Thyroid gland (tissue), 4 donors: ENCODE measurements around the gene SLC11A1. TPM values are rescaled to one million over a fixed set of nuclear protein-coding genes. Genes with fewer than 3 reads are reported as not detected.

Source experiments
- DNase-seq, 2 donors: peaks; one replicate each; pipeline ENCODE4 v3.0.0-alpha.2; 2019
- H3K27ac ChIP-seq, 3 donors: fragments of 200-600 bp; sonication (generic); 1 replicate in 2 of 3; 2 replicates in 1 of 3; pipeline ENCODE4 v1.5.1; 2016 to 2019; ENCODE audit warnings: mild to moderate bottlenecking in 1 of 3, moderate library complexity in 1 of 3
- H3K27me3 ChIP-seq: fragments of 200-600 bp; sonication (generic); one replicate; pipeline ENCODE4 v1.5.1; 2019
- H3K36me3 ChIP-seq, 2 donors: fragments of 200-600 bp; sonication (generic); one replicate each; pipeline ENCODE4 v1.5.1; 2016 to 2019
- H3K4me1 ChIP-seq, 2 donors: fragments of 200-600 bp; sonication (generic); one replicate each; pipeline ENCODE4 v1.5.1; 2017 to 2019
- H3K4me3 ChIP-seq, 3 donors: fragments of 200-600 bp; sonication (generic); replicated peaks in 1 of 3; 1 replicate in 2 of 3; 2 replicates in 1 of 3; pipeline ENCODE4 v1.5.1; 2016; ENCODE audit warnings: mild to moderate bottlenecking in 1 of 3
- H3K9me3 ChIP-seq: fragments of 200-600 bp; sonication (generic); one replicate; pipeline ENCODE4 v1.5.1; 2017
- POLR2A ChIP-seq, 2 donors: fragments of 450-650 bp; IDR thresholded peaks; one replicate each; pipeline ENCODE4 v1.6.1; 2017; ENCODE audit warnings: antibody characterized with exemption in 2 of 2, mild to moderate bottlenecking in 2 of 2, moderate library complexity in 1 of 2
- WGBS, 2 donors: methylation state at CpG; one replicate each; pipeline ENCODE4 v1.1.5; 2017; 5-methylcytosine and 5-hydroxymethylcytosine counted together
- intact Hi-C: fragments of 100-400 bp; cut with DNase I; formaldehyde crosslinking; loops from one replicate; pipeline ENCODE4 v1.15.1; 2023
- total RNA-seq, 4 donors: library from RNA; depleted of rRNA; stranded (reverse); fragments of >200 nt; gene quantifications; one replicate each; pipeline ENCODE4 v1.2.3, GENCODE V29; 2016
- TF ChIP-seq, protein P1 (sequence below), 6 experiments: fragments of 200-600 bp in 3 of 6; fragments of 450-650 bp in 3 of 6; sonication (generic) in 3 of 6; IDR thresholded peaks; one replicate each; pipeline ENCODE4 v1.5.1; 2016 to 2019; ENCODE audit warnings: antibody characterized with exemption in 6 of 6, mild to moderate bottlenecking in 2 of 6, inconsistent platforms in 1 of 6, moderate library complexity in 1 of 6

SLC11A1 gene
- total RNA-seq, 4 donors from 2014 or later, result 1.7 to 14.5 (median 10.1) TPM

DNA sequence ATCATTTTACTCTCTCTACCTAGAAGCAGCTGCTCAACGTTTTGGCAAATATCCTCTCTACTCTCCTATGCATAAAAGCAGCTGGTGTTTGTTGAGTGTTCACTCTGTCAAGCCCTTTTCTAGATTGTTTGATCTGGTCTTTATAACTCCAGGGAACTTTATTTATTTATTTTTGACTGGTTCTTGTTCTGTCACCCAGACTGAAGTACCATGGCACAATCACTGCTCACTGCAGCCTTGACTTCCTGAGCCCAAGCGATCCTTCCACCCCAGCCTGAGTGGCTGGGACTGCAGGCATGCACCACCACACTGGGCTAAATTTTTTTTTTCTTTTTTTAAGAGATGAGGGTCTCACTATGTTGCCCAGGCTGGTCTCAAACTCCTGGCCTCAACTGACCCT is 12.7 kb upstream of the SLC11A1 start:
- H3K36me3 ChIP-seq, result no peaks in the 10 kb centered on the region
- H3K27ac ChIP-seq, result peak overlapping the region; percentile 94 to 100 (median 97)
- H3K4me1 ChIP-seq, result peaks cover 33 to 55% of the 10 kb centered on the region in 2 donors
- H3K27me3 ChIP-seq, result no peaks in the 10 kb centered on the region
- no peak overlapping the region for H3K4me3 ChIP-seq
- 20 to 28% methylated on average over 2 of the region's 2 CpGs for WGBS, 2 donors
- H3K9me3 ChIP-seq, result no peaks in the 10 kb centered on the region
- intact Hi-C loops, result no loop called here
- TF ChIP-seq, protein P1, sequence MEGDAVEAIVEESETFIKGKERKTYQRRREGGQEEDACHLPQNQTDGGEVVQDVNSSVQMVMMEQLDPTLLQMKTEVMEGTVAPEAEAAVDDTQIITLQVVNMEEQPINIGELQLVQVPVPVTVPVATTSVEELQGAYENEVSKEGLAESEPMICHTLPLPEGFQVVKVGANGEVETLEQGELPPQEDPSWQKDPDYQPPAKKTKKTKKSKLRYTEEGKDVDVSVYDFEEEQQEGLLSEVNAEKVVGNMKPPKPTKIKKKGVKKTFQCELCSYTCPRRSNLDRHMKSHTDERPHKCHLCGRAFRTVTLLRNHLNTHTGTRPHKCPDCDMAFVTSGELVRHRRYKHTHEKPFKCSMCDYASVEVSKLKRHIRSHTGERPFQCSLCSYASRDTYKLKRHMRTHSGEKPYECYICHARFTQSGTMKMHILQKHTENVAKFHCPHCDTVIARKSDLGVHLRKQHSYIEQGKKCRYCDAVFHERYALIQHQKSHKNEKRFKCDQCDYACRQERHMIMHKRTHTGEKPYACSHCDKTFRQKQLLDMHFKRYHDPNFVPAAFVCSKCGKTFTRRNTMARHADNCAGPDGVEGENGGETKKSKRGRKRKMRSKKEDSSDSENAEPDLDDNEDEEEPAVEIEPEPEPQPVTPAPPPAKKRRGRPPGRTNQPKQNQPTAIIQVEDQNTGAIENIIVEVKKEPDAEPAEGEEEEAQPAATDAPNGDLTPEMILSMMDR (IDR thresholded peaks at IDR 0.05), result peak in 3 of 6 experiments; percentile 12 to 56 (median 20)
- no peak for TF ChIP-seq POLR2A (IDR thresholded peaks at IDR 0.05)
- peak; percentile 75 to 81 for DNase-seq

DNA sequence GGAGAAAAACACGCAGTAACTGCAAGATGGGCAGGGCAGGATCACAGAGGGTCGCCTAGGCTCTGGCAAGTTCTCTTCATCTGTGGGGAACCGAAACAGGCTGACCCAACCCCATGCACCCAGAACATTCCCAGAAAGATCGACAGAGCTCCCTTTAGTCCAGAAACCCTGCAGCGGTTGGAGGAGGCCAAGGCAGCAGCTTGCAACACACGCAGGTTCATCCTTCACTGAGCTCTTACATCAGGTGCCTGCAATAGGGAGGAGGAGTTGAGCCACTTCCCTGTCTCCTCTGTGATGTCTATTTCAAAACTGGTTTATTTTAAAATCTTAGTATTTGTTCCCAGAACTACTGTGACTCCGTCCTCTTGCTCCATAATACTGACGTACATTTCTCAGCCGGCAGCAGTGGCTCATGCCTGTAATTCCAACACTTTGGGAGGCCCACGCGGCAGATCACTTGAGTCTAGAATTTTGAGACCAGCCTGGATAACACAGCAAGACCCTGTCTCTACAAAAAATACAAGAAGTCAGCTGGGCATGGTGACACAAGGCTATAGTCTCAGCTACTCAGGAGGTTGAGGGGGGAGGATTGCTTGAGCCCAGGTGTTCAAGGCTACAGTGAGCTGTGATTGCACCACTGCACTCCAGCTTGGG is 11.5 kb upstream of the SLC11A1 start:
- intact Hi-C loops, result no loop called here
- no peak for TF ChIP-seq POLR2A (IDR thresholded peaks at IDR 0.05)
- TF ChIP-seq, protein P1 (IDR thresholded peaks at IDR 0.05), result no peak
- Histone ChIP-seq H3K4me3 (no peak overlapping the region), H3K4me1 (peaks cover 29 to 51% of the 10 kb centered on the region in 2 donors), H3K9me3 (no peaks in the 10 kb centered on the region), H3K27me3 (no peaks in the 10 kb centered on the region), H3K27ac (peak overlapping the region; percentile 45 to 100 (median 97)), H3K36me3 (no peaks in the 10 kb centered on the region)
- 60 to 71% methylated on average over 11 of the region's 11 CpGs for WGBS, 2 donors
- DNase-seq, result peak; percentile 59 to 63

DNA sequence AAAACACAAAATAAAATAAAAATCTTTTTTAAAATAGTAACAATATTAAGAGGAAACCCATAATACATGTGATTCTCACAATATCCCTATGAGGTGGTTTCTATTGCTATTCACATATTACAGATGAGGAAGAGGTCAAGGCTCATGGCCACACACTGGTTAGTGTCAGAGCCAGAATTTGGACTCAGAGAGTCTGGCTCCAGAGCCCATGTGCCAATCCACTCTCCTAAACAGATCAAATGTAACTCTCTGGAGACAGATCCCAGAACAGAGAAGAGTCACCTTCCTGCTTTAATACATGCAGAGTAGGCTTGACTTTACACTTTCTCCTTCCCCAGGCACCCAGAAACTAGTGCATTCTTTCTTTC is 10.1 kb upstream of the SLC11A1 start:
- DNase-seq, result no peak
- Histone ChIP-seq H3K36me3 (no peaks in the 10 kb centered on the region), H3K9me3 (no peaks in the 10 kb centered on the region), H3K4me1 (peaks cover 26 to 42% of the 10 kb centered on the region in 2 donors), H3K4me3 (no peak overlapping the region), H3K27me3 (no peaks in the 10 kb centered on the region), H3K27ac (peak overlapping the region in 2 of 3 donors; percentile 97 to 100)
- intact Hi-C loops, result no loop called here
- no peak for TF ChIP-seq POLR2A (IDR thresholded peaks at IDR 0.05)
- TF ChIP-seq, protein P1 (IDR thresholded peaks at IDR 0.05), result no peak

DNA sequence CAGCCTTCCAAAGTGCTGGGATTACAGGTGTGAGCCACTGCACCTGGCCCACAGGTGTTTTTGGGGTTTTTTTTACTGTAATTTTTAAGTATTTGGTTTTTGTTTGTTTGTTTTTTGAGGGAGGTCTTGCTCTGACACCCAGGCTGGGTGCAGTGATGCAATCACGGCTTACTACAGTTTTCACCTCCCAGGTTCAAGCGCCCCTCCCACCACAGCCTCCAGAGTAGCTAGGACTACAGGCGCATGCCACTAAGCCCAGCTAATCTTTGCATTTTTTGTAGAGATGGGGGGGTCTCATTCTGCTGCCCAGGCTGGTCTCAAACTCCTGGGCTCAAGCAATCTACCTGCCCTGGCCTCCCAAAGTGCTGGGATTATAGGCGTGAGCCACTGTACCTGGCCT is 7.3 kb upstream of the SLC11A1 start:
- Histone ChIP-seq H3K36me3 (no peaks in the 10 kb centered on the region), H3K4me3 (no peak overlapping the region), H3K9me3 (no peaks in the 10 kb centered on the region), H3K4me1 (peaks cover 7 to 23% of the 10 kb centered on the region in 2 donors), H3K27me3 (no peaks in the 10 kb centered on the region), H3K27ac (no peak overlapping the region)
- no peak for DNase-seq
- no peak for TF ChIP-seq POLR2A (IDR thresholded peaks at IDR 0.05)
- TF ChIP-seq, protein P1 (IDR thresholded peaks at IDR 0.05), result no peak
- WGBS, 2 donors, result 81 to 84% methylated on average over 4 of the region's 4 CpGs
- intact Hi-C loops, result no loop called here

DNA sequence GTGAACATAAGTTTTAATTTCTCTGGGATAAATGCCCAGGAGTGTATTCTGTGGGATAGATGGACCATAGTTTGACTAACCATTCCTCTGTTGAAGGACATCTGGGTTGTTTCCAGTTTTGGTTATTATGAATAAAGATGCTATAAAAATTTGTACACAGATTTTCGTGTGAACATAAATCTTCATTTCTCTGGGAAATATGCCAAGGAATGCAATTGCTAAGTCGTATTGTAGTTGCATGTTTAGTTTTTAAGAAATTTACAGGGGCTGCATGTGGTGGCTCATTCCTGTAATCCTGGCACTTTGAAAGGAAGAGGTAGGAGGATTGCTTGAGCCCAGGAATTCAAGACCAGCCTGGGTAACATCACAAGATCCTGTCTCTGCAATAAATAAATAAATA is 6.9 kb upstream of the SLC11A1 start:
- no peak overlapping the region for H3K27ac ChIP-seq
- no peaks in the 10 kb centered on the region for H3K27me3 ChIP-seq
- H3K36me3 ChIP-seq, result no peaks in the 10 kb centered on the region
- 56 to 62% methylated on average over 2 of the region's 2 CpGs for WGBS, 2 donors
- DNase-seq, result no peak
- H3K4me3 ChIP-seq, result no peak overlapping the region
- intact Hi-C loops, result no loop called here
- H3K4me1 ChIP-seq, result peaks cover 4 to 20% of the 10 kb centered on the region in 2 donors
- no peaks in the 10 kb centered on the region for H3K9me3 ChIP-seq
- TF ChIP-seq, protein P1 (IDR thresholded peaks at IDR 0.05), result no peak
- TF ChIP-seq POLR2A (IDR thresholded peaks at IDR 0.05), result no peak
